K562 (cell line): ENCODE results near the gene DPY19L3. TPM values are rescaled to one million over a fixed set of nuclear protein-coding genes. Genes with fewer than 3 reads are reported as not detected.

Experiments
- GABPB2 ChIP-seq: fragments of 250-450 bp; sonication (Bioruptor Pico); conservative IDR thresholded peaks from 2 replicates; pipeline ENCODE4 v1.5.1; 2021; ENCODE audit warnings: mild to moderate bottlenecking
- LARP7 ChIP-seq: fragments of 450-650 bp; IDR thresholded peaks from 2 replicates; pipeline ENCODE4 v1.6.1; 2016
- NR4A1 ChIP-seq, 2 experiments: fragments of 250-450 bp in 1 of 2; fragments of 450-650 bp in 1 of 2; sonication (Bioruptor Pico) in 1 of 2; IDR thresholded peaks; 2 replicates each; pipeline versions ENCODE4 v1.4.0 to v1.6.1; 2016 to 2020; ENCODE audit warnings: mild to moderate bottlenecking in 2 of 2, missing compliant biosample characterization in 1 of 2, missing genetic modification characterization in 1 of 2, moderate library complexity in 1 of 2
- NRF1 ChIP-seq, 2 experiments: fragments of 450-650 bp; IDR thresholded peaks in 1 of 2; conservative IDR thresholded peaks in 1 of 2; 2 replicates each; pipeline ENCODE4 v1.6.1; 2014; ENCODE audit warnings: mild to moderate bottlenecking in 2 of 2
- POLR2H ChIP-seq: IDR thresholded peaks from 2 replicates; pipeline ENCODE4 v1.6.1; 2016; ENCODE audit warnings: missing genetic modification characterization, low read depth, mild to moderate bottlenecking, control low read depth, missing compliant biosample characterization, moderate library complexity
- RFX1 ChIP-seq: fragments of 450-650 bp; IDR thresholded peaks from 2 replicates; pipeline ENCODE4 v1.6.1; 2016; ENCODE audit warnings: mild to moderate bottlenecking, moderate library complexity
- SETDB1 ChIP-seq: IDR thresholded peaks from one replicate; pipeline ENCODE4 v1.6.1; 2012; ENCODE audit warnings: low read length, control low read depth, inconsistent platforms
- SMARCB1 ChIP-seq: IDR thresholded peaks from 2 replicates; pipeline ENCODE4 v1.6.1; 2011; ENCODE audit warnings: improper control_type of control experiment, low read depth; ENCODE audit not compliant: insufficient read length
- TCF7L2 ChIP-seq: fragments of 150-350 bp; IDR thresholded peaks from 2 replicates; pipeline ENCODE4 v1.6.1; 2016; ENCODE audit warnings: low read depth, mild to moderate bottlenecking, low read length, moderate library complexity
- XRCC5 ChIP-seq: fragments of 200-400 bp; formaldehyde crosslinking; IDR thresholded peaks from 2 replicates; pipeline ENCODE4 v1.6.1; 2017; ENCODE audit warnings: low read depth, mild to moderate bottlenecking, low read length
- ZC3H4 ChIP-seq: sonication (generic); formaldehyde crosslinking; IDR thresholded peaks from 2 replicates; pipeline ENCODE4 v1.9.0; 2021; ENCODE audit warnings: missing genetic modification reagents, borderline replicate concordance
- ZNF347 ChIP-seq: fragments of 450-650 bp; formaldehyde crosslinking; IDR thresholded peaks from 2 replicates; pipeline ENCODE4 v1.4.0; 2020; ENCODE audit warnings: low read depth, mild to moderate bottlenecking, moderate library complexity
- ZSCAN32 ChIP-seq: fragments of 450-650 bp; formaldehyde crosslinking; IDR thresholded peaks from 2 replicates; pipeline ENCODE4 v1.4.0; 2020; ENCODE audit warnings: mild to moderate bottlenecking, moderate library complexity
- polyA plus RNA-seq, 8 experiments: library from polyadenylated mRNA; depleted of rRNA in 4 of 8; stranded (reverse) in 5 of 8; unstranded in 3 of 8; fragments of >200 nt; fragmentation: Nextera tagmentation in 2 of 8; fragmentation: Illumina TruSeq in 1 of 8; extraction: Ambion mirVana in 2 of 8; extraction: Trizol in 1 of 8; gene quantifications; 2 replicates each; pipeline versions ENCODE4 v1.2.1 to v1.2.3, GENCODE V29; 2011 to 2014; ENCODE audit warnings: inconsistent platforms in 1 of 8, missing spikeins in 1 of 8
- total RNA-seq, 7 experiments: library from RNA; depleted of rRNA in 6 of 7; stranded (reverse); fragments of >200 nt in 6 of 7; fragmentation: Illumina TruSeq in 2 of 7; extraction: Trizol in 2 of 7; gene quantifications; 2 replicates each; pipeline versions ENCODE4 v1.2.1 to v1.2.3, GENCODE V29; 2011 to 2021; ENCODE audit warnings: low replicate concordance in 1 of 7
- TF ChIP-seq, protein P1 (sequence below): fragments of 200-800 bp; sonication (Bioruptor generic); IDR thresholded peaks from 2 replicates; pipeline ENCODE4 v1.6.1; 2017; ENCODE audit warnings: missing genetic modification characterization, missing compliant biosample characterization
- TF ChIP-seq, protein P2 (sequence below): fragments of 250-450 bp; sonication (Bioruptor Pico); IDR thresholded peaks from 2 replicates; pipeline ENCODE4 v1.4.0; 2020; ENCODE audit warnings: mild to moderate bottlenecking, moderate library complexity
- TF ChIP-seq, protein P3 (sequence below): sonication (generic); formaldehyde crosslinking; IDR thresholded peaks from 2 replicates; pipeline ENCODE4 v1.8.1; 2023; ENCODE audit warnings: missing genetic modification reagents, mild to moderate bottlenecking, borderline replicate concordance

Gene DPY19L3
- total and polyA plus RNA-seq, 9 of the 15 experiments (the other 6 are each of a cell fraction or from before 2014, with no cell fraction given), result 4.7 to 39.2 (median 22.0) TPM

DNA sequence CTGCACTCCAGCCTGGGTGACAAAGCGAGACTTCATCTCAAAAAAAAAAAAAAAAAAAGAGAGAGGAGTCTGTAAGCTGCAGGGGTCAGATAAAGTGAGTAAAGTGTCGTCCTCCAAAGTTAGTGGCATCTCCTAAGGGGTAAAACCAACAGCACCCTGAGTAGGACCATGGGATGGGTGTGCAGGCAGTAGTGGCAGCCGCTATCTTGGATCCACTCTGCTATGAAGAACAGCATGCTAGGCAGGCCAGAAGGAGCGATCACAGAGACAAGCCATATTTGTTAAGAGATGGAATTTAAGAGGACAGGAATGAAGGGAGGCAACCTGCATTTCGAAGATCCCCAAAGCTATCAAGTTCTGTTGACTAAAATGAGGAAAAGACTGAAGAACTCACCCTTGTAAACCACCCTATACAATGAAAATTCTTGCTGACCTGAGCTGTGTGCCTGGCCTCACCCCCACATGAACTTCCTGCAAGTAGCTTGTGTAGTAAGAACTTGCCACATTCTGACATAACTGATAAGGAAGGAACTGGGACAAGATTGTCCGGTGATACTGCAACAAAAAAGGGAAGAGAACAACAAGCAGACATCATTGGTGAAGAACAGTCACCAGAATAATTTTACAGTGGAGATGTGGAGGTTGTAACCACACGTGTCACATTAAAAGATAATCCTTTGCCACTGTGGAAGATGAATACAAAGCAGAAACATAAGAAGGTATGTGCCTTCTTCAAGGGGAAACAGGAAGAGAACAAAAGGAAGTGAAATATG, 16.2 kb downstream of the DPY19L3 start (continued):
- peak; percentile 81 for TF ChIP-seq ZSCAN32 (CRISPR knock-in tag)
- TF ChIP-seq, protein P1, sequence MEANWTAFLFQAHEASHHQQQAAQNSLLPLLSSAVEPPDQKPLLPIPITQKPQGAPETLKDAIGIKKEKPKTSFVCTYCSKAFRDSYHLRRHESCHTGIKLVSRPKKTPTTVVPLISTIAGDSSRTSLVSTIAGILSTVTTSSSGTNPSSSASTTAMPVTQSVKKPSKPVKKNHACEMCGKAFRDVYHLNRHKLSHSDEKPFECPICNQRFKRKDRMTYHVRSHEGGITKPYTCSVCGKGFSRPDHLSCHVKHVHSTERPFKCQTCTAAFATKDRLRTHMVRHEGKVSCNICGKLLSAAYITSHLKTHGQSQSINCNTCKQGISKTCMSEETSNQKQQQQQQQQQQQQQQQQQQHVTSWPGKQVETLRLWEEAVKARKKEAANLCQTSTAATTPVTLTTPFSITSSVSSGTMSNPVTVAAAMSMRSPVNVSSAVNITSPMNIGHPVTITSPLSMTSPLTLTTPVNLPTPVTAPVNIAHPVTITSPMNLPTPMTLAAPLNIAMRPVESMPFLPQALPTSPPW (CRISPR knock-in tag), result no peak
- peak; percentile 52 for TF ChIP-seq POLR2H (tag)
- TF ChIP-seq TCF7L2, result no peak
- TF ChIP-seq GABPB2, result no peak
- TF ChIP-seq XRCC5, result no peak
- no peak for TF ChIP-seq SMARCB1
- TF ChIP-seq ZC3H4, result no peak
- TF ChIP-seq, protein P2, sequence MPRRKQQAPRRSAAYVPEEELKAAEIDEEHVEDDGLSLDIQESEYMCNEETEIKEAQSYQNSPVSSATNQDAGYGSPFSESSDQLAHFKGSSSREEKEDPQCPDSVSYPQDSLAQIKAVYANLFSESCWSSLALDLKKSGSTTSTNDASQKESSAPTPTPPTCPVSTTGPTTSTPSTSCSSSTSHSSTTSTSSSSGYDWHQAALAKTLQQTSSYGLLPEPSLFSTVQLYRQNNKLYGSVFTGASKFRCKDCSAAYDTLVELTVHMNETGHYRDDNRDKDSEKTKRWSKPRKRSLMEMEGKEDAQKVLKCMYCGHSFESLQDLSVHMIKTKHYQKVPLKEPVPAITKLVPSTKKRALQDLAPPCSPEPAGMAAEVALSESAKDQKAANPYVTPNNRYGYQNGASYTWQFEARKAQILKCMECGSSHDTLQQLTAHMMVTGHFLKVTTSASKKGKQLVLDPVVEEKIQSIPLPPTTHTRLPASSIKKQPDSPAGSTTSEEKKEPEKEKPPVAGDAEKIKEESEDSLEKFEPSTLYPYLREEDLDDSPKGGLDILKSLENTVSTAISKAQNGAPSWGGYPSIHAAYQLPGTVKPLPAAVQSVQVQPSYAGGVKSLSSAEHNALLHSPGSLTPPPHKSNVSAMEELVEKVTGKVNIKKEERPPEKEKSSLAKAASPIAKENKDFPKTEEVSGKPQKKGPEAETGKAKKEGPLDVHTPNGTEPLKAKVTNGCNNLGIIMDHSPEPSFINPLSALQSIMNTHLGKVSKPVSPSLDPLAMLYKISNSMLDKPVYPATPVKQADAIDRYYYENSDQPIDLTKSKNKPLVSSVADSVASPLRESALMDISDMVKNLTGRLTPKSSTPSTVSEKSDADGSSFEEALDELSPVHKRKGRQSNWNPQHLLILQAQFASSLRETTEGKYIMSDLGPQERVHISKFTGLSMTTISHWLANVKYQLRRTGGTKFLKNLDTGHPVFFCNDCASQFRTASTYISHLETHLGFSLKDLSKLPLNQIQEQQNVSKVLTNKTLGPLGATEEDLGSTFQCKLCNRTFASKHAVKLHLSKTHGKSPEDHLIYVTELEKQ (CRISPR knock-in tag), result no peak
- TF ChIP-seq NR4A1 (CRISPR knock-in tag; IDR thresholded peaks at IDR 0.05), result no peak
- peak; percentile 42; the same call in 1 of the 2 replicates for TF ChIP-seq NR4A1 (tag; IDR thresholded peaks at IDR 0.05)
- TF ChIP-seq, protein P3, sequence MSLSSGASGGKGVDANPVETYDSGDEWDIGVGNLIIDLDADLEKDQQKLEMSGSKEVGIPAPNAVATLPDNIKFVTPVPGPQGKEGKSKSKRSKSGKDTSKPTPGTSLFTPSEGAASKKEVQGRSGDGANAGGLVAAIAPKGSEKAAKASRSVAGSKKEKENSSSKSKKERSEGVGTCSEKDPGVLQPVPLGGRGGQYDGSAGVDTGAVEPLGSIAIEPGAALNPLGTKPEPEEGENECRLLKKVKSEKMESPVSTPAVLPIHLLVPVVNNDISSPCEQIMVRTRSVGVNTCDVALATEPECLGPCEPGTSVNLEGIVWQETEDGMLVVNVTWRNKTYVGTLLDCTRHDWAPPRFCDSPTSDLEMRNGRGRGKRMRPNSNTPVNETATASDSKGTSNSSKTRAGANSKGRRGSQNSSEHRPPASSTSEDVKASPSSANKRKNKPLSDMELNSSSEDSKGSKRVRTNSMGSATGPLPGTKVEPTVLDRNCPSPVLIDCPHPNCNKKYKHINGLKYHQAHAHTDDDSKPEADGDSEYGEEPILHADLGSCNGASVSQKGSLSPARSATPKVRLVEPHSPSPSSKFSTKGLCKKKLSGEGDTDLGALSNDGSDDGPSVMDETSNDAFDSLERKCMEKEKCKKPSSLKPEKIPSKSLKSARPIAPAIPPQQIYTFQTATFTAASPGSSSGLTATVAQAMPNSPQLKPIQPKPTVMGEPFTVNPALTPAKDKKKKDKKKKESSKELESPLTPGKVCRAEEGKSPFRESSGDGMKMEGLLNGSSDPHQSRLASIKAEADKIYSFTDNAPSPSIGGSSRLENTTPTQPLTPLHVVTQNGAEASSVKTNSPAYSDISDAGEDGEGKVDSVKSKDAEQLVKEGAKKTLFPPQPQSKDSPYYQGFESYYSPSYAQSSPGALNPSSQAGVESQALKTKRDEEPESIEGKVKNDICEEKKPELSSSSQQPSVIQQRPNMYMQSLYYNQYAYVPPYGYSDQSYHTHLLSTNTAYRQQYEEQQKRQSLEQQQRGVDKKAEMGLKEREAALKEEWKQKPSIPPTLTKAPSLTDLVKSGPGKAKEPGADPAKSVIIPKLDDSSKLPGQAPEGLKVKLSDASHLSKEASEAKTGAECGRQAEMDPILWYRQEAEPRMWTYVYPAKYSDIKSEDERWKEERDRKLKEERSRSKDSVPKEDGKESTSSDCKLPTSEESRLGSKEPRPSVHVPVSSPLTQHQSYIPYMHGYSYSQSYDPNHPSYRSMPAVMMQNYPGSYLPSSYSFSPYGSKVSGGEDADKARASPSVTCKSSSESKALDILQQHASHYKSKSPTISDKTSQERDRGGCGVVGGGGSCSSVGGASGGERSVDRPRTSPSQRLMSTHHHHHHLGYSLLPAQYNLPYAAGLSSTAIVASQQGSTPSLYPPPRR (CRISPR knock-in tag), result no peak
- TF ChIP-seq SETDB1, result no peak
- no peak for TF ChIP-seq ZNF347 (CRISPR knock-in tag)
- no peak for TF ChIP-seq RFX1
- TF ChIP-seq LARP7, result no peak
- TF ChIP-seq NRF1 (conservative IDR thresholded peaks at IDR 0.05 in 1 of 2, IDR thresholded peaks at IDR 0.05 in 1 of 2), result no peak
